Limb (tissue), 2 donors: ENCODE data around the gene ARRDC4.
"Not testable (repeated sequence)": the region's sequence is repeated elsewhere in the genome, so short reads cannot be mapped to it uniquely, and the experiment has no call there.

Experiments used
- DNase-seq, 2 donors: peaks; one replicate each; pipeline ENCODE4 v3.0.0-alpha.2; 2016; ENCODE audit errors: extremely low spot score in 2 of 2

ARRDC4 gene

GRCh38 chr15:97966246-97966645 is 5.7 kb downstream of the ARRDC4 start:
- DNase-seq, result no peak

GRCh38 chr15:97966924-97967620 is 6.6 kb downstream of the ARRDC4 start:
- DNase-seq, result no peak

GRCh38 chr15:97967881-97968280 is 7.4 kb downstream of the ARRDC4 start:
- no peak for DNase-seq

- DNase-seq, result no peak
Observed at GRCh38 chr15:97968380-97968779, 7.9 kb downstream of the ARRDC4 start.

GRCh38 chr15:97972366-97972765 is 11.9 kb downstream of the ARRDC4 start:
- no peak for DNase-seq

- DNase-seq, result no peak
Observed at GRCh38 chr15:97976129-97976528, 15.6 kb downstream of the ARRDC4 start.

- no peak for DNase-seq
Observed at GRCh38 chr15:97976766-97977503, 16.4 kb downstream of the ARRDC4 start.

GRCh38 chr15:97977734-97978133 is 17.2 kb downstream of the ARRDC4 start:
- no peak for DNase-seq

GRCh38 chr15:97978401-97979139 is 18.1 kb downstream of the ARRDC4 start:
- DNase-seq, result no peak

GRCh38 chr15:97979140-97979520 is 18.6 kb downstream of the ARRDC4 start:
- DNase-seq, result no peak

GRCh38 chr15:97981058-97981457 is 20.6 kb downstream of the ARRDC4 start:
- no peak for DNase-seq

GRCh38 chr15:97981758-97982157 is 21.3 kb downstream of the ARRDC4 start:
- DNase-seq, result no peak

GRCh38 chr15:97984157-97984556 is 23.7 kb downstream of the ARRDC4 start:
- no peak for DNase-seq

GRCh38 chr15:97985979-97986378 is 25.5 kb downstream of the ARRDC4 start:
- DNase-seq, result not testable (repeated sequence)

GRCh38 chr15:97986781-97987180 is 26.3 kb downstream of the ARRDC4 start:
- no peak for DNase-seq

- no peak for DNase-seq
Observed at GRCh38 chr15:97989299-97989698, 28.8 kb downstream of the ARRDC4 start.

GRCh38 chr15:97991972-97992541 is 31.6 kb downstream of the ARRDC4 start:
- no peak for DNase-seq

- no peak for DNase-seq
Observed at GRCh38 chr15:97992823-97993222, 32.3 kb downstream of the ARRDC4 start.

- no peak for DNase-seq
Observed at GRCh38 chr15:97993310-97993738, 32.8 kb downstream of the ARRDC4 start.

GRCh38 chr15:97994236-97994635 is 33.7 kb downstream of the ARRDC4 start:
- DNase-seq, result no peak

- no peak for DNase-seq
Observed at GRCh38 chr15:97995192-97995591, 34.7 kb downstream of the ARRDC4 start.
